HepG2 (cell line): ENCODE measurements around the gene SQSTM1. TPM values are rescaled to one million over a fixed set of nuclear protein-coding genes. Genes with fewer than 3 reads are reported as not detected.

Source experiments
- ARID5B ChIP-seq: IDR thresholded peaks from 2 replicates; pipeline ENCODE4 v1.4.0; 2020; ENCODE audit warnings: mild to moderate bottlenecking, missing genetic modification reagents
- CEBPB ChIP-seq: IDR thresholded peaks from 2 replicates; pipeline ENCODE4 v1.6.1; 2011; ENCODE audit warnings: low read depth, low read length, improper control_type of control experiment, borderline replicate concordance
- HMGA1 ChIP-seq: sonication (generic); formaldehyde crosslinking; conservative IDR thresholded peaks from 2 replicates; pipeline ENCODE4 v1.4.0; 2020; ENCODE audit warnings: missing genetic modification reagents
- HNRNPLL ChIP-seq: fragments of 200-400 bp; formaldehyde crosslinking; IDR thresholded peaks from 2 replicates; pipeline ENCODE4 v1.6.1; 2017; ENCODE audit warnings: mild to moderate bottlenecking, low read depth, low read length; ENCODE audit not compliant: poor library complexity, severe bottlenecking
- HOXA5 ChIP-seq: sonication (generic); formaldehyde crosslinking; IDR thresholded peaks from 2 replicates; pipeline ENCODE4 v1.4.0; 2020; ENCODE audit warnings: missing genetic modification reagents
- NR2F2 ChIP-seq: IDR thresholded peaks from 2 replicates; pipeline ENCODE4 v1.6.1; 2012; ENCODE audit warnings: low read depth, inconsistent platforms, borderline replicate concordance
- PRMT3 ChIP-seq: sonication (generic); formaldehyde crosslinking; IDR thresholded peaks from 2 replicates; pipeline ENCODE4 v1.8.1; 2022; ENCODE audit warnings: low read depth, mild to moderate bottlenecking, moderate library complexity, missing genetic modification reagents, borderline replicate concordance
- REL ChIP-seq: sonication (generic); formaldehyde crosslinking; conservative IDR thresholded peaks from 2 replicates; pipeline ENCODE4 v1.8.0; 2022; ENCODE audit warnings: mild to moderate bottlenecking, missing genetic modification reagents, moderate library complexity
- RELA ChIP-seq: sonication (generic); formaldehyde crosslinking; IDR thresholded peaks from 2 replicates; pipeline ENCODE4 v1.4.0; 2020; ENCODE audit warnings: missing genetic modification reagents
- SAFB2 ChIP-seq: sonication (generic); formaldehyde crosslinking; IDR thresholded peaks from 2 replicates; pipeline ENCODE4 v1.5.1; 2020; ENCODE audit warnings: missing genetic modification reagents, low read depth, mild to moderate bottlenecking, borderline replicate concordance
- WIZ ChIP-seq: sonication (generic); formaldehyde crosslinking; IDR thresholded peaks from 2 replicates; pipeline ENCODE4 v1.5.1; 2020; ENCODE audit warnings: mild to moderate bottlenecking, missing genetic modification reagents
- ZBTB7A ChIP-seq: sonication (generic); formaldehyde crosslinking; IDR thresholded peaks from 2 replicates; pipeline ENCODE4 v1.8.0; 2022; ENCODE audit warnings: mild to moderate bottlenecking, missing genetic modification reagents
- ZNF383 ChIP-seq: sonication (generic); formaldehyde crosslinking; IDR thresholded peaks from 2 replicates; pipeline ENCODE4 v1.4.0; 2020; ENCODE audit warnings: missing genetic modification reagents, mild to moderate bottlenecking, borderline replicate concordance
- ZNF567 ChIP-seq: sonication (generic); formaldehyde crosslinking; IDR thresholded peaks from 2 replicates; pipeline ENCODE4 v1.8.1; 2023; ENCODE audit warnings: mild to moderate bottlenecking, missing genetic modification reagents, borderline replicate concordance
- ZNF616 ChIP-seq: sonication (generic); formaldehyde crosslinking; IDR thresholded peaks from 2 replicates; pipeline ENCODE4 v1.5.0; 2020; ENCODE audit warnings: low read depth, mild to moderate bottlenecking, missing genetic modification reagents
- polyA plus RNA-seq, 8 experiments: library from polyadenylated mRNA; depleted of rRNA in 3 of 8; stranded (reverse) in 7 of 8; unstranded in 1 of 8; fragments of >200 nt; fragmentation: Illumina TruSeq in 4 of 8; extraction: Trizol in 4 of 8; gene quantifications; 2 replicates each; pipeline versions ENCODE4 v1.2.1 to v1.2.3, GENCODE V29; 2011 to 2016; ENCODE audit warnings: low read depth in 4 of 8, missing spikeins in 1 of 8, mixed read lengths in 1 of 8; ENCODE audit not compliant: insufficient read depth in 1 of 8
- total RNA-seq, 5 experiments: library from RNA; depleted of rRNA; stranded (reverse); fragments of >200 nt; fragmentation: Illumina TruSeq; extraction: Trizol; gene quantifications; 2 replicates each; pipeline ENCODE4 v1.2.3, GENCODE V29; 2016; ENCODE audit warnings: low read depth in 1 of 5
- TF ChIP-seq, protein P1 (sequence below): sonication (generic); formaldehyde crosslinking; IDR thresholded peaks from 2 replicates; pipeline ENCODE4 v1.9.0; 2021; ENCODE audit warnings: missing genetic modification reagents, borderline replicate concordance
- TF ChIP-seq, protein P2 (sequence below): sonication (generic); formaldehyde crosslinking; IDR thresholded peaks from 2 replicates; pipeline ENCODE4 v1.4.0; 2020; ENCODE audit warnings: mild to moderate bottlenecking, missing genetic modification reagents
- TF ChIP-seq, protein P3 (sequence below): sonication (generic); formaldehyde crosslinking; IDR thresholded peaks from 2 replicates; pipeline ENCODE4 v1.4.0; 2020; ENCODE audit warnings: missing genetic modification reagents

The SQSTM1 gene
- total and polyA plus RNA-seq, 2 of the 13 experiments (the other 11 are each of a cell fraction or from before 2014, with no cell fraction given): 90.9 to 160 TPM

- TF ChIP-seq, protein P1, sequence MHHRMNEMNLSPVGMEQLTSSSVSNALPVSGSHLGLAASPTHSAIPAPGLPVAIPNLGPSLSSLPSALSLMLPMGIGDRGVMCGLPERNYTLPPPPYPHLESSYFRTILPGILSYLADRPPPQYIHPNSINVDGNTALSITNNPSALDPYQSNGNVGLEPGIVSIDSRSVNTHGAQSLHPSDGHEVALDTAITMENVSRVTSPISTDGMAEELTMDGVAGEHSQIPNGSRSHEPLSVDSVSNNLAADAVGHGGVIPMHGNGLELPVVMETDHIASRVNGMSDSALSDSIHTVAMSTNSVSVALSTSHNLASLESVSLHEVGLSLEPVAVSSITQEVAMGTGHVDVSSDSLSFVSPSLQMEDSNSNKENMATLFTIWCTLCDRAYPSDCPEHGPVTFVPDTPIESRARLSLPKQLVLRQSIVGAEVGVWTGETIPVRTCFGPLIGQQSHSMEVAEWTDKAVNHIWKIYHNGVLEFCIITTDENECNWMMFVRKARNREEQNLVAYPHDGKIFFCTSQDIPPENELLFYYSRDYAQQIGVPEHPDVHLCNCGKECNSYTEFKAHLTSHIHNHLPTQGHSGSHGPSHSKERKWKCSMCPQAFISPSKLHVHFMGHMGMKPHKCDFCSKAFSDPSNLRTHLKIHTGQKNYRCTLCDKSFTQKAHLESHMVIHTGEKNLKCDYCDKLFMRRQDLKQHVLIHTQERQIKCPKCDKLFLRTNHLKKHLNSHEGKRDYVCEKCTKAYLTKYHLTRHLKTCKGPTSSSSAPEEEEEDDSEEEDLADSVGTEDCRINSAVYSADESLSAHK: no peak
- TF ChIP-seq REL (CRISPR knock-in tag): no peak; the same call in 1 of the 2 replicates
- TF ChIP-seq, protein P2, sequence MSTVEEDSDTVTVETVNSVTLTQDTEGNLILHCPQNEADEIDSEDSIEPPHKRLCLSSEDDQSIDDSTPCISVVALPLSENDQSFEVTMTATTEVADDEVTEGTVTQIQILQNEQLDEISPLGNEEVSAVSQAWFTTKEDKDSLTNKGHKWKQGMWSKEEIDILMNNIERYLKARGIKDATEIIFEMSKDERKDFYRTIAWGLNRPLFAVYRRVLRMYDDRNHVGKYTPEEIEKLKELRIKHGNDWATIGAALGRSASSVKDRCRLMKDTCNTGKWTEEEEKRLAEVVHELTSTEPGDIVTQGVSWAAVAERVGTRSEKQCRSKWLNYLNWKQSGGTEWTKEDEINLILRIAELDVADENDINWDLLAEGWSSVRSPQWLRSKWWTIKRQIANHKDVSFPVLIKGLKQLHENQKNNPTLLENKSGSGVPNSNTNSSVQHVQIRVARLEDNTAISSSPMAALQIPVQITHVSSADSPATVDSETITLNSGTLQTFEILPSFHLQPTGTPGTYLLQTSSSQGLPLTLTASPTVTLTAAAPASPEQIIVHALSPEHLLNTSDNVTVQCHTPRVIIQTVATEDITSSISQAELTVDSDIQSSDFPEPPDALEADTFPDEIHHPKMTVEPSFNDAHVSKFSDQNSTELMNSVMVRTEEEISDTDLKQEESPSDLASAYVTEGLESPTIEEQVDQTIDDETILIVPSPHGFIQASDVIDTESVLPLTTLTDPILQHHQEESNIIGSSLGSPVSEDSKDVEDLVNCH (CRISPR knock-in tag): no peak
- no peak for TF ChIP-seq HMGA1 (CRISPR knock-in tag)
- no peak for TF ChIP-seq NR2F2
- TF ChIP-seq ZNF383 (CRISPR knock-in tag): no peak
- peak; percentile 34; the same call in 1 of the 2 replicates for TF ChIP-seq ZNF616 (CRISPR knock-in tag)
- TF ChIP-seq HNRNPLL: peak; percentile 15
- no peak for TF ChIP-seq CEBPB
- TF ChIP-seq WIZ (CRISPR knock-in tag): no peak
- TF ChIP-seq RELA: no peak
- TF ChIP-seq ZNF567: no peak
- no peak for TF ChIP-seq ARID5B
- 0 out of 2 replicates have a peak, but pooled peaks have one; percentile 66 for TF ChIP-seq ZBTB7A (CRISPR knock-in tag)
- no peak; the same call in 1 of the 2 replicates for TF ChIP-seq SAFB2
- no peak for TF ChIP-seq HOXA5 (CRISPR knock-in tag)
- TF ChIP-seq PRMT3 (CRISPR knock-in tag): no peak
- TF ChIP-seq, protein P3, sequence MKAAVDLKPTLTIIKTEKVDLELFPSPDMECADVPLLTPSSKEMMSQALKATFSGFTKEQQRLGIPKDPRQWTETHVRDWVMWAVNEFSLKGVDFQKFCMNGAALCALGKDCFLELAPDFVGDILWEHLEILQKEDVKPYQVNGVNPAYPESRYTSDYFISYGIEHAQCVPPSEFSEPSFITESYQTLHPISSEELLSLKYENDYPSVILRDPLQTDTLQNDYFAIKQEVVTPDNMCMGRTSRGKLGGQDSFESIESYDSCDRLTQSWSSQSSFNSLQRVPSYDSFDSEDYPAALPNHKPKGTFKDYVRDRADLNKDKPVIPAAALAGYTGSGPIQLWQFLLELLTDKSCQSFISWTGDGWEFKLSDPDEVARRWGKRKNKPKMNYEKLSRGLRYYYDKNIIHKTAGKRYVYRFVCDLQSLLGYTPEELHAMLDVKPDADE (CRISPR knock-in tag): 0 out of 2 replicates have a peak, but pooled peaks have one; percentile 42
Observed at GRCh38 chr5:179819296-179820126, 1.2 kb upstream of the SQSTM1 start (continued).
